Measurements from ENCODE around the gene CDK18.

Gene CDK18

DNA sequence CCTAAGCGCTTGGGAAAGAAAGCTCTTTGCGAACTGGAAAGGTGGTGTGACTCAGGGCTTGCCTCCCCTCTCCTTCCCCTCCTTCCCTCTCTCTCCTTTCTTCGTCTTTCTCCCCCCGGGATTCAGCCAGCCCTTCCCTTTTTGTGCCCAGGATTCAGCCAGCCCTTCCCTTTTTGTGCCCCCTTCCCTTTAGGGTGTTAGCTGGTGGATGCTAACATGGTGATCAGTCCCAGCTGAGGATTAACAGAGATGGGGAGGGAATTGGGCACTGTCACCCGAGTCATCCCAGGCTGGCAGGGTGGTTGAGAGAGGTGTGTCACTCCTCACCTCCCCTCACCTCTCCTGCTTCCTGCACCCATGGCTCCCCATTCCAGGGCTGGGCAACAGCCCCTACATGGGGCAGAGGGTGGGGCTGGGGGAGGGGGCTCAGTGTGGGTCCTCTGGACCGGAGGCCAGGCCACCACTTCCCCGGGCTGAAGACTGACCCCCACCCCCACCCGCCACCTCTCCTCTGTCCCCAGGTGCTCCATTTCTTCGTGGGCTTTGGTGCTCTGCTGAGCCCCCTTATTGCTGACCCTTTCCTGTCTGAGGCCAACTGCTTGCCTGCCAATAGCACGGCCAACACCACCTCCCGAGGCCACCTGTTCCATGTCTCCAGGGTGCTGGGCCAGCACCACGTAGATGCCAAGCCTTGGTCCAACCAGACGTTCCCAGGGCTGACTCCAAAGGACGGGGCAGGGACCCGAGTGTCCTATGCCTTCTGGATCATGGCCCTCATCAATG lies 75.9 kb downstream of the CDK18 start:
- H3K4me3 ChIP-seq (ENCODE audit: control insufficient read depth, low read depth, low read length), result no peak overlapping the region
- TF ChIP-seq, protein P1, sequence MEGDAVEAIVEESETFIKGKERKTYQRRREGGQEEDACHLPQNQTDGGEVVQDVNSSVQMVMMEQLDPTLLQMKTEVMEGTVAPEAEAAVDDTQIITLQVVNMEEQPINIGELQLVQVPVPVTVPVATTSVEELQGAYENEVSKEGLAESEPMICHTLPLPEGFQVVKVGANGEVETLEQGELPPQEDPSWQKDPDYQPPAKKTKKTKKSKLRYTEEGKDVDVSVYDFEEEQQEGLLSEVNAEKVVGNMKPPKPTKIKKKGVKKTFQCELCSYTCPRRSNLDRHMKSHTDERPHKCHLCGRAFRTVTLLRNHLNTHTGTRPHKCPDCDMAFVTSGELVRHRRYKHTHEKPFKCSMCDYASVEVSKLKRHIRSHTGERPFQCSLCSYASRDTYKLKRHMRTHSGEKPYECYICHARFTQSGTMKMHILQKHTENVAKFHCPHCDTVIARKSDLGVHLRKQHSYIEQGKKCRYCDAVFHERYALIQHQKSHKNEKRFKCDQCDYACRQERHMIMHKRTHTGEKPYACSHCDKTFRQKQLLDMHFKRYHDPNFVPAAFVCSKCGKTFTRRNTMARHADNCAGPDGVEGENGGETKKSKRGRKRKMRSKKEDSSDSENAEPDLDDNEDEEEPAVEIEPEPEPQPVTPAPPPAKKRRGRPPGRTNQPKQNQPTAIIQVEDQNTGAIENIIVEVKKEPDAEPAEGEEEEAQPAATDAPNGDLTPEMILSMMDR (IDR thresholded peaks at IDR 0.05; ENCODE audit: control insufficient read depth, insufficient read depth, low read depth, low read length, missing control alignments), result no peak
- no peak for DNase-seq (ENCODE audit: low read depth)

DNA sequence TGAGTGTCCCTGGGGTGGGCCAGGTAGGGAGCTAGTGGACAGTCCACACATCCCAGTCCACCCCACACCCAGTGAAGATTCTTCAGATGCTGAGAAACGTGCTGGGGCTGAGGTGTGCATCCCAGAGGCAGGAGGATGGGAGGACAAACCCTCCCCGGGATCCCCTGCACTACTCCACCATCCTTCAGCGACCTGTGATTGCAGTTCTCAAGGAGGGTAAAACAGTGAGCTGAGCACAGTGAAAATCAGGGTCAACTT lies 76.4 kb downstream of the CDK18 start:
- no peak overlapping the region for H3K4me3 ChIP-seq (ENCODE audit: control insufficient read depth, low read depth, low read length)
- TF ChIP-seq, protein P1 (IDR thresholded peaks at IDR 0.05; ENCODE audit: control insufficient read depth, insufficient read depth, low read depth, low read length, missing control alignments), result no peak
- no peak for DNase-seq (ENCODE audit: low read depth)

DNA sequence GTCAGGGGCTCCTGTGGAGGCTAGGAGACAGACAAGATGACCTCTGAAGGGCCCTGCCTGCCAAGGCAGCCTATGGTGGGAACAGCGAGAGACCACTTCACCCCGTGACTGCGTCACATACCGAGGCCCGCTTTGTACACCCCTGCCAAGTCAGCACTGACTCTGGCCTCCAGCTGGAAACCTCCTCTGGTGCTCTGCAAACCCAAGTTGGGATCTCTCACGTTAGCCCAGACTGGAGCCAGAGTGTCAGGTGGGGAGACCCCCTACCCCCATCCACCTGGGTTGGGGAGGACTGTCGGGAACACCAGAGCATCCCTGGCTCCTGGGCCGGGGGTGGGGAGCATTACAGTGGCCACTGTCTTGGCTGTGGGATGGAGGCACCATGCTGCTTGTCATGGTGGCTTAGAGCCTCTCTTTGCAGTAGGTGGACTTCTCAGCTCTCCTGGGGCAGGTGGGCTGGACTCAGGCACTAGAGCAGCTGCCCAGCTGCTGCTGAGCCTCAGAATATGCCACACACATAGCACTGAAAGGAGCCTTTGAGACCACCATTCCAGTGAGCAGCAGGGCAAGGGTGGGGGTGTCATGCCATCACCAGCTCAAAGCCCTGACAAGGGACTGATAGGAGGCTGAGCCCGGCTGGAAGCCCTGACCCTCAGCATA lies 77.0 kb downstream of the CDK18 start:
- no peak overlapping the region for H3K4me3 ChIP-seq (ENCODE audit: control insufficient read depth, low read depth, low read length)
- TF ChIP-seq, protein P1 (IDR thresholded peaks at IDR 0.05; ENCODE audit: control insufficient read depth, insufficient read depth, low read depth, low read length, missing control alignments), result no peak
- DNase-seq (ENCODE audit: low read depth), result no peak

DNA sequence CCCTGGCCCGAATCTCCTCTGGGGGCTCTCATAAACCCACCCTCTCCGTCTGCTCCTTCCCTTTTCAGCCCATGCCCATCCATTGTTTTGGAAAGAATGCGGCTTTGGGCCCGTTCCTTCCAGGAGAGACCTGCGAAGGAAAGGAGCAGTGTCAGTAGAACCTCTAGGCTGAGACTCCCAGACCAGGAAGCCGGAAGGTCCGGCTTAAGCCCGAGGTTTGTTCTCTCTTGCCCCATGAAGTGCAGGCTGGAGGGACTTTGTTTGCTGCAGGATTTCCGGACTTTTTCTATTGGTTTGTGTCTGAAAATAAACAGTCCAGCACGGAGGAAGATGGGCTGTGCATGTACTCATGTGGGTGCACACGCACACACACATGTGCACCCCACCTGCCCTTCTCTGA lies 77.6 kb downstream of the CDK18 start:
- DNase-seq (ENCODE audit: low read depth), result no peak
- H3K4me3 ChIP-seq (ENCODE audit: control insufficient read depth, low read depth, low read length), result no peak overlapping the region
- TF ChIP-seq, protein P1 (IDR thresholded peaks at IDR 0.05; ENCODE audit: control insufficient read depth, insufficient read depth, low read depth, low read length, missing control alignments), result no peak
